SK-N-SH (cell line): ENCODE measurements around the gene PRICKLE2.

ENCODE experiments used
- CHD2 ChIP-seq: fragments of 150-350 bp; IDR thresholded peaks from 2 replicates; pipeline ENCODE4 v1.6.1; 2018; ENCODE audit warnings: low read length; ENCODE audit not compliant: partially characterized antibody
- EP300 ChIP-seq, 2 experiments: IDR thresholded peaks; 2 replicates each; pipeline versions ENCODE4 v1.4.0 to v1.6.1; 2012; ENCODE audit warnings: borderline replicate concordance in 1 of 2, low read depth in 1 of 2, low read length in 1 of 2
- JUND ChIP-seq: IDR thresholded peaks from 2 replicates; pipeline ENCODE4 v1.4.0; 2012
- NFIC ChIP-seq: IDR thresholded peaks from 2 replicates; pipeline ENCODE4 v1.4.0; 2012; ENCODE audit warnings: borderline replicate concordance
- POLR2AphosphoS5 ChIP-seq: IDR thresholded peaks from 2 replicates; pipeline ENCODE4 v1.6.1; 2012; ENCODE audit warnings: low read depth, low read length
- RAD21 ChIP-seq: IDR thresholded peaks from 2 replicates; pipeline ENCODE4 v1.6.1; 2012; ENCODE audit warnings: mild to moderate bottlenecking, low read length
- SMC3 ChIP-seq: IDR thresholded peaks from 2 replicates; pipeline ENCODE4 v1.6.1; 2012; ENCODE audit warnings: low read depth, low read length, improper control_type of control experiment
- TAF1 ChIP-seq: IDR thresholded peaks from 2 replicates; pipeline ENCODE4 v1.6.1; 2012; ENCODE audit warnings: low read depth, mild to moderate bottlenecking, low read length, moderate library complexity, borderline replicate concordance
- TF ChIP-seq, protein P1 (sequence below): fragments of 200-600 bp; sonication (generic); IDR thresholded peaks from 2 replicates; pipeline ENCODE4 v1.6.1; 2017; ENCODE audit warnings: antibody characterized with exemption, mild to moderate bottlenecking, moderate library complexity
- TF ChIP-seq, protein P2 (sequence below): IDR thresholded peaks from 2 replicates; pipeline ENCODE4 v1.6.1; 2012; ENCODE audit warnings: mild to moderate bottlenecking, low read depth, low read length, moderate library complexity

GRCh38 chr3:64099316-64099715 lies 126.0 kb downstream of the PRICKLE2 start:
- TF ChIP-seq, protein P1, sequence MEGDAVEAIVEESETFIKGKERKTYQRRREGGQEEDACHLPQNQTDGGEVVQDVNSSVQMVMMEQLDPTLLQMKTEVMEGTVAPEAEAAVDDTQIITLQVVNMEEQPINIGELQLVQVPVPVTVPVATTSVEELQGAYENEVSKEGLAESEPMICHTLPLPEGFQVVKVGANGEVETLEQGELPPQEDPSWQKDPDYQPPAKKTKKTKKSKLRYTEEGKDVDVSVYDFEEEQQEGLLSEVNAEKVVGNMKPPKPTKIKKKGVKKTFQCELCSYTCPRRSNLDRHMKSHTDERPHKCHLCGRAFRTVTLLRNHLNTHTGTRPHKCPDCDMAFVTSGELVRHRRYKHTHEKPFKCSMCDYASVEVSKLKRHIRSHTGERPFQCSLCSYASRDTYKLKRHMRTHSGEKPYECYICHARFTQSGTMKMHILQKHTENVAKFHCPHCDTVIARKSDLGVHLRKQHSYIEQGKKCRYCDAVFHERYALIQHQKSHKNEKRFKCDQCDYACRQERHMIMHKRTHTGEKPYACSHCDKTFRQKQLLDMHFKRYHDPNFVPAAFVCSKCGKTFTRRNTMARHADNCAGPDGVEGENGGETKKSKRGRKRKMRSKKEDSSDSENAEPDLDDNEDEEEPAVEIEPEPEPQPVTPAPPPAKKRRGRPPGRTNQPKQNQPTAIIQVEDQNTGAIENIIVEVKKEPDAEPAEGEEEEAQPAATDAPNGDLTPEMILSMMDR = no peak
- TF ChIP-seq NFIC = no peak
- no peak for TF ChIP-seq RAD21
- TF ChIP-seq EP300 (IDR thresholded peaks at IDR 0.05; ENCODE audit: borderline replicate concordance in 1 of 2, low read depth in 1 of 2, low read length in 1 of 2) = no peak
- TF ChIP-seq POLR2AphosphoS5 = no peak
- no peak for TF ChIP-seq JUND
- no peak for TF ChIP-seq SMC3
- no peak for TF ChIP-seq CHD2
- TF ChIP-seq TAF1 = no peak
- TF ChIP-seq, protein P2, sequence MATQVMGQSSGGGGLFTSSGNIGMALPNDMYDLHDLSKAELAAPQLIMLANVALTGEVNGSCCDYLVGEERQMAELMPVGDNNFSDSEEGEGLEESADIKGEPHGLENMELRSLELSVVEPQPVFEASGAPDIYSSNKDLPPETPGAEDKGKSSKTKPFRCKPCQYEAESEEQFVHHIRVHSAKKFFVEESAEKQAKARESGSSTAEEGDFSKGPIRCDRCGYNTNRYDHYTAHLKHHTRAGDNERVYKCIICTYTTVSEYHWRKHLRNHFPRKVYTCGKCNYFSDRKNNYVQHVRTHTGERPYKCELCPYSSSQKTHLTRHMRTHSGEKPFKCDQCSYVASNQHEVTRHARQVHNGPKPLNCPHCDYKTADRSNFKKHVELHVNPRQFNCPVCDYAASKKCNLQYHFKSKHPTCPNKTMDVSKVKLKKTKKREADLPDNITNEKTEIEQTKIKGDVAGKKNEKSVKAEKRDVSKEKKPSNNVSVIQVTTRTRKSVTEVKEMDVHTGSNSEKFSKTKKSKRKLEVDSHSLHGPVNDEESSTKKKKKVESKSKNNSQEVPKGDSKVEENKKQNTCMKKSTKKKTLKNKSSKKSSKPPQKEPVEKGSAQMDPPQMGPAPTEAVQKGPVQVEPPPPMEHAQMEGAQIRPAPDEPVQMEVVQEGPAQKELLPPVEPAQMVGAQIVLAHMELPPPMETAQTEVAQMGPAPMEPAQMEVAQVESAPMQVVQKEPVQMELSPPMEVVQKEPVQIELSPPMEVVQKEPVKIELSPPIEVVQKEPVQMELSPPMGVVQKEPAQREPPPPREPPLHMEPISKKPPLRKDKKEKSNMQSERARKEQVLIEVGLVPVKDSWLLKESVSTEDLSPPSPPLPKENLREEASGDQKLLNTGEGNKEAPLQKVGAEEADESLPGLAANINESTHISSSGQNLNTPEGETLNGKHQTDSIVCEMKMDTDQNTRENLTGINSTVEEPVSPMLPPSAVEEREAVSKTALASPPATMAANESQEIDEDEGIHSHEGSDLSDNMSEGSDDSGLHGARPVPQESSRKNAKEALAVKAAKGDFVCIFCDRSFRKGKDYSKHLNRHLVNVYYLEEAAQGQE = no peak
